HEK293 (cell line): Measurements from ENCODE around the gene MYO5C.

Source experiments
- CTCF ChIA-PET: fragments of 350-600 bp; formaldehyde crosslinking; extraction: SDS; loops from one replicate; lab custom pipeline; 2021; ENCODE audit warnings: antibody characterized with exemption; lab: Yijun Ruan, JAX
- POLR2A ChIA-PET: fragments of 300-600 bp; formaldehyde crosslinking; extraction: SDS; loops from one replicate; lab custom pipeline; 2020; ENCODE audit warnings: antibody characterized with exemption, inconsistent platforms; lab: Yijun Ruan, JAX
- H3K27ac ChIP-seq: fragments of 200-500 bp; sonication (Bioruptor generic); 2 replicates; pipeline ENCODE4 v1.5.1; 2014; ENCODE audit warnings: low read depth, low read length, control low read depth, inconsistent platforms; ENCODE audit errors: extremely low read depth
- H3K36me3 ChIP-seq, 2 experiments: fragments of 200-500 bp in 1 of 2; sonication (Bioruptor generic) in 1 of 2; 1 replicate in 1 of 2; 2 replicates in 1 of 2; pipeline ENCODE4 v1.5.1; 2014 to 2017; ENCODE audit warnings: inconsistent platforms in 2 of 2, low read length in 2 of 2; ENCODE audit not compliant: control insufficient read depth in 2 of 2, insufficient read depth in 1 of 2
- H3K4me1 ChIP-seq: fragments of 200-500 bp; sonication (Bioruptor generic); 2 replicates; pipeline ENCODE4 v1.5.1; 2014; ENCODE audit warnings: mild to moderate bottlenecking, low read length, inconsistent platforms; ENCODE audit not compliant: control insufficient read depth, insufficient read depth
- H3K4me3 ChIP-seq: 2 replicates; pipeline ENCODE4 v1.5.1; 2011; ENCODE audit warnings: low read depth, mild to moderate bottlenecking, control low read depth, low read length, moderate library complexity
- H3K9me3 ChIP-seq: fragments of 200-500 bp; sonication (Bioruptor generic); 2 replicates; pipeline ENCODE4 v1.5.1; 2014; ENCODE audit warnings: low read depth, low read length, inconsistent platforms; ENCODE audit not compliant: control insufficient read depth, insufficient read depth
- GFI1B ChIP-seq: fragments of 450-650 bp; formaldehyde crosslinking; IDR thresholded peaks from 2 replicates; pipeline ENCODE4 v1.5.1; 2016; ENCODE audit warnings: missing biosample characterization, missing genetic modification characterization
- HOXD13 ChIP-seq: sonication (generic); formaldehyde crosslinking; IDR thresholded peaks from 2 replicates; pipeline ENCODE4 v1.8.0; 2022; ENCODE audit warnings: missing genetic modification reagents, borderline replicate concordance
- KLF1 ChIP-seq: fragments of 450-650 bp; formaldehyde crosslinking; IDR thresholded peaks from 2 replicates; pipeline ENCODE4 v1.5.1; 2016; ENCODE audit warnings: missing biosample characterization, missing genetic modification characterization
- KLF16 ChIP-seq: fragments of 450-650 bp; formaldehyde crosslinking; IDR thresholded peaks from 2 replicates; pipeline ENCODE4 v1.5.1; 2017; ENCODE audit warnings: missing biosample characterization, missing genetic modification characterization
- MZF1 ChIP-seq: fragments of 450-650 bp; formaldehyde crosslinking; IDR thresholded peaks from 2 replicates; pipeline ENCODE4 v1.5.1; 2017; ENCODE audit warnings: missing biosample characterization, missing genetic modification characterization, borderline replicate concordance
- PATZ1 ChIP-seq: fragments of 450-650 bp; formaldehyde crosslinking; IDR thresholded peaks from 2 replicates; pipeline ENCODE4 v1.5.1; 2016; ENCODE audit warnings: missing biosample characterization, missing genetic modification characterization
- PRDM1 ChIP-seq: fragments of 450-650 bp; formaldehyde crosslinking; IDR thresholded peaks from 2 replicates; pipeline ENCODE4; 2016; ENCODE audit warnings: missing biosample characterization, missing genetic modification characterization
- SCRT1 ChIP-seq: fragments of 450-650 bp; formaldehyde crosslinking; IDR thresholded peaks from 2 replicates; pipeline ENCODE4 v1.5.1; 2016; ENCODE audit warnings: missing biosample characterization, missing genetic modification characterization, borderline replicate concordance
- ZBTB11 ChIP-seq: fragments of 450-650 bp; formaldehyde crosslinking; conservative IDR thresholded peaks from 2 replicates; pipeline ENCODE4 v1.5.1; 2016; ENCODE audit warnings: low read depth, missing biosample characterization, missing genetic modification characterization
- ZBTB20 ChIP-seq: fragments of 450-650 bp; formaldehyde crosslinking; IDR thresholded peaks from 2 replicates; pipeline ENCODE4 v1.5.1; 2016; ENCODE audit warnings: missing biosample characterization, missing genetic modification characterization
- ZNF114 ChIP-seq: fragments of 450-650 bp; formaldehyde crosslinking; IDR thresholded peaks from 2 replicates; pipeline ENCODE4 v1.5.0; 2017; ENCODE audit warnings: missing biosample characterization, missing genetic modification characterization
- ZNF121 ChIP-seq: fragments of 450-650 bp; formaldehyde crosslinking; IDR thresholded peaks from 2 replicates; pipeline ENCODE4 v1.5.1; 2016; ENCODE audit warnings: missing biosample characterization, missing genetic modification characterization
- ZNF140 ChIP-seq: fragments of 450-650 bp; formaldehyde crosslinking; IDR thresholded peaks from 2 replicates; pipeline ENCODE4 v1.5.1; 2016; ENCODE audit warnings: missing biosample characterization, missing genetic modification characterization
- ZNF26 ChIP-seq: fragments of 450-650 bp; formaldehyde crosslinking; IDR thresholded peaks from 2 replicates; pipeline ENCODE4 v1.5.1; 2016; ENCODE audit warnings: missing biosample characterization, missing genetic modification characterization
- ZNF335 ChIP-seq: fragments of 450-650 bp; formaldehyde crosslinking; conservative IDR thresholded peaks from 2 replicates; pipeline ENCODE4 v1.5.1; 2016; ENCODE audit warnings: missing biosample characterization, missing genetic modification characterization
- ZNF394 ChIP-seq: fragments of 450-650 bp; formaldehyde crosslinking; IDR thresholded peaks from 2 replicates; pipeline ENCODE4 v1.5.1; 2016; ENCODE audit warnings: missing biosample characterization, missing genetic modification characterization, mild to moderate bottlenecking, moderate library complexity, borderline replicate concordance
- ZNF426 ChIP-seq: fragments of 450-650 bp; formaldehyde crosslinking; IDR thresholded peaks from 2 replicates; pipeline ENCODE4 v1.5.1; 2017; ENCODE audit warnings: missing biosample characterization, missing genetic modification characterization, mild to moderate bottlenecking, inconsistent platforms, moderate library complexity
- ZNF600 ChIP-seq: fragments of 450-650 bp; formaldehyde crosslinking; IDR thresholded peaks from 2 replicates; pipeline ENCODE4 v1.5.1; 2016; ENCODE audit warnings: missing biosample characterization, missing genetic modification characterization
- ZNF623 ChIP-seq: fragments of 450-650 bp; formaldehyde crosslinking; IDR thresholded peaks from 2 replicates; pipeline ENCODE4 v1.5.1; 2016; ENCODE audit warnings: missing biosample characterization, missing genetic modification characterization
- ZNF704 ChIP-seq: fragments of 450-650 bp; formaldehyde crosslinking; IDR thresholded peaks from 2 replicates; pipeline ENCODE4 v1.5.1; 2016; ENCODE audit warnings: missing biosample characterization, missing genetic modification characterization

Gene MYO5C

GRCh38 chr15:52180851-52181450, 114.7 kb downstream of the MYO5C start:
- H3K4me1 ChIP-seq = no peaks in the 10 kb centered on the region
- H3K27ac ChIP-seq = no peak overlapping the region
- POLR2A ChIA-PET = no interaction called here
- CTCF ChIA-PET = no interaction called here
- no peaks in the 10 kb centered on the region for H3K36me3 ChIP-seq
- no peak for TF ChIP-seq PRDM1 (tag by site-specific recombination)
- TF ChIP-seq ZNF600 (tag by site-specific recombination) = peak; percentile 49; the same call in 1 of the 2 replicates
- TF ChIP-seq HOXD13 = no peak
- no peaks in the 10 kb centered on the region for H3K9me3 ChIP-seq
- H3K4me3 ChIP-seq = no peak overlapping the region

GRCh38 chr15:52180196-52180835, 115.3 kb downstream of the MYO5C start:
- H3K4me1 ChIP-seq = no peaks in the 10 kb centered on the region
- TF ChIP-seq ZBTB20 (tag by site-specific recombination) (peak; percentile 35; the same call in 1 of the 2 replicates), SCRT1 (tag by site-specific recombination) (no peak), ZNF335 (tag by site-specific recombination) (peak; percentile 35)
- H3K9me3 ChIP-seq = no peaks in the 10 kb centered on the region
- H3K27ac ChIP-seq = no peak overlapping the region; the same call in 1 of the 2 replicates
- no peaks in the 10 kb centered on the region for H3K36me3 ChIP-seq
- CTCF ChIA-PET = no interaction called here
- H3K4me3 ChIP-seq = peak overlapping the region; percentile 83
- POLR2A ChIA-PET = no interaction called here

- peak overlapping the region; percentile 58; the same call in 1 of the 2 replicates for H3K27ac ChIP-seq
- H3K4me1 ChIP-seq = no peaks in the 10 kb centered on the region
- ChIA-PET CTCF (interaction anchor here (0.6 to 1.5 kb wide), 3 partner anchors 29 to 280 kb away, joined by 3 to 5 read pairs (median 4); no protein-coding TSS in a partner anchor), POLR2A (no interaction called here)
- H3K9me3 ChIP-seq = no peaks in the 10 kb centered on the region
- peak overlapping the region; percentile 83 for H3K4me3 ChIP-seq
- no peaks in the 10 kb centered on the region for H3K36me3 ChIP-seq
- no peak for TF ChIP-seq ZNF140
- no peak for TF ChIP-seq MZF1 (tag by site-specific recombination)
- TF ChIP-seq ZNF394 (tag by site-specific recombination) = no peak
- TF ChIP-seq ZNF114 = no peak
- TF ChIP-seq KLF1 (tag by site-specific recombination) = no peak
- peak; percentile 62; the same call in 1 of the 2 replicates for TF ChIP-seq PATZ1 (tag by site-specific recombination)
- no peak for TF ChIP-seq GFI1B (tag by site-specific recombination)
- TF ChIP-seq ZNF121 (tag by site-specific recombination) = no peak
- TF ChIP-seq ZNF26 = no peak
- TF ChIP-seq KLF16 (tag by site-specific recombination) = no peak
- TF ChIP-seq ZNF623 = no peak
- no peak for TF ChIP-seq ZNF704 (tag by site-specific recombination)
- TF ChIP-seq ZNF426 (tag by site-specific recombination) = no peak
- no peak for TF ChIP-seq ZBTB11 (tag by site-specific recombination)
Measured at GRCh38 chr15:52179278-52180195, 116.1 kb downstream of the MYO5C start.
